ENCODE data around the gene CFAP97D2.

DNA sequence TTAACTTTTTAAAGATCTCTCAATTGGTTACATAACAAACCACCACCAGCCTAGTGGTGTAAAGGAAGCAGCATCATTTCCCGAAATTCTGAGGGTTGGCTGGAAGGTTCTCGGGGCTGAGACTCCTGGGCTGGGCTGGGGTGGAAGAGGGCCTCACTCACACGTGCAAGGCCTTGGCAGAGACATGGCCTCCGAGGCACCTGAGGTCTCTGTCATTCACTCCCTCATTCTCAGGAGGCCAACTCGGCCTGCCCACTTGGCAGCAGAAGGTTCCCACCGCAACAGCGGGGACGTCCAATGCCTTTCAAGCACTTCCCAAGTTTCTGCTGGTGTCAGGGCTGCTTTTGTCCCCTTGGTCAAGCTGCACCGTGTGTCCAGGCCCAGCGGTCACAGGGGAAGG lies 28.0 kb upstream of the CFAP97D2 start:
- no peak for TF ChIP-seq POLR2AphosphoS5 (IDR thresholded peaks at IDR 0.05)
- TF ChIP-seq, protein P1, sequence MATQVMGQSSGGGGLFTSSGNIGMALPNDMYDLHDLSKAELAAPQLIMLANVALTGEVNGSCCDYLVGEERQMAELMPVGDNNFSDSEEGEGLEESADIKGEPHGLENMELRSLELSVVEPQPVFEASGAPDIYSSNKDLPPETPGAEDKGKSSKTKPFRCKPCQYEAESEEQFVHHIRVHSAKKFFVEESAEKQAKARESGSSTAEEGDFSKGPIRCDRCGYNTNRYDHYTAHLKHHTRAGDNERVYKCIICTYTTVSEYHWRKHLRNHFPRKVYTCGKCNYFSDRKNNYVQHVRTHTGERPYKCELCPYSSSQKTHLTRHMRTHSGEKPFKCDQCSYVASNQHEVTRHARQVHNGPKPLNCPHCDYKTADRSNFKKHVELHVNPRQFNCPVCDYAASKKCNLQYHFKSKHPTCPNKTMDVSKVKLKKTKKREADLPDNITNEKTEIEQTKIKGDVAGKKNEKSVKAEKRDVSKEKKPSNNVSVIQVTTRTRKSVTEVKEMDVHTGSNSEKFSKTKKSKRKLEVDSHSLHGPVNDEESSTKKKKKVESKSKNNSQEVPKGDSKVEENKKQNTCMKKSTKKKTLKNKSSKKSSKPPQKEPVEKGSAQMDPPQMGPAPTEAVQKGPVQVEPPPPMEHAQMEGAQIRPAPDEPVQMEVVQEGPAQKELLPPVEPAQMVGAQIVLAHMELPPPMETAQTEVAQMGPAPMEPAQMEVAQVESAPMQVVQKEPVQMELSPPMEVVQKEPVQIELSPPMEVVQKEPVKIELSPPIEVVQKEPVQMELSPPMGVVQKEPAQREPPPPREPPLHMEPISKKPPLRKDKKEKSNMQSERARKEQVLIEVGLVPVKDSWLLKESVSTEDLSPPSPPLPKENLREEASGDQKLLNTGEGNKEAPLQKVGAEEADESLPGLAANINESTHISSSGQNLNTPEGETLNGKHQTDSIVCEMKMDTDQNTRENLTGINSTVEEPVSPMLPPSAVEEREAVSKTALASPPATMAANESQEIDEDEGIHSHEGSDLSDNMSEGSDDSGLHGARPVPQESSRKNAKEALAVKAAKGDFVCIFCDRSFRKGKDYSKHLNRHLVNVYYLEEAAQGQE (IDR thresholded peaks at IDR 0.05; ENCODE audit: borderline replicate concordance) = no peak
- no peak for TF ChIP-seq EP300 (conservative IDR thresholded peaks at IDR 0.05; ENCODE audit: poor library complexity, severe bottlenecking)
- TF ChIP-seq, protein P2, sequence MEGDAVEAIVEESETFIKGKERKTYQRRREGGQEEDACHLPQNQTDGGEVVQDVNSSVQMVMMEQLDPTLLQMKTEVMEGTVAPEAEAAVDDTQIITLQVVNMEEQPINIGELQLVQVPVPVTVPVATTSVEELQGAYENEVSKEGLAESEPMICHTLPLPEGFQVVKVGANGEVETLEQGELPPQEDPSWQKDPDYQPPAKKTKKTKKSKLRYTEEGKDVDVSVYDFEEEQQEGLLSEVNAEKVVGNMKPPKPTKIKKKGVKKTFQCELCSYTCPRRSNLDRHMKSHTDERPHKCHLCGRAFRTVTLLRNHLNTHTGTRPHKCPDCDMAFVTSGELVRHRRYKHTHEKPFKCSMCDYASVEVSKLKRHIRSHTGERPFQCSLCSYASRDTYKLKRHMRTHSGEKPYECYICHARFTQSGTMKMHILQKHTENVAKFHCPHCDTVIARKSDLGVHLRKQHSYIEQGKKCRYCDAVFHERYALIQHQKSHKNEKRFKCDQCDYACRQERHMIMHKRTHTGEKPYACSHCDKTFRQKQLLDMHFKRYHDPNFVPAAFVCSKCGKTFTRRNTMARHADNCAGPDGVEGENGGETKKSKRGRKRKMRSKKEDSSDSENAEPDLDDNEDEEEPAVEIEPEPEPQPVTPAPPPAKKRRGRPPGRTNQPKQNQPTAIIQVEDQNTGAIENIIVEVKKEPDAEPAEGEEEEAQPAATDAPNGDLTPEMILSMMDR (IDR thresholded peaks at IDR 0.05; ENCODE audit: poor library complexity, severe bottlenecking) = no peak
- TF ChIP-seq RAD21 (conservative IDR thresholded peaks at IDR 0.05) = no peak
- no peak for TF ChIP-seq EZH2 (IDR thresholded peaks at IDR 0.05; ENCODE audit: borderline replicate concordance, insufficient read depth, low read length, poor library complexity, severe bottlenecking)
- no peak for TF ChIP-seq MXI1 (conservative IDR thresholded peaks at IDR 0.05; ENCODE audit: poor library complexity, severe bottlenecking)
- TF ChIP-seq SMC3 (conservative IDR thresholded peaks at IDR 0.05; ENCODE audit: poor library complexity) = no peak

All from neural cell (in vitro differentiated cells).